Measurements from ENCODE around the gene C6orf47. TPM values are rescaled to one million over a fixed set of nuclear protein-coding genes. Genes with fewer than 3 reads are reported as not detected.

Gene C6orf47
- total RNA-seq, 3 donors from 2014 or later (not counting 1 experiment from before 2014, with no cell fraction given) = 25.9 to 29.9 (median 27.4) TPM

DNA sequence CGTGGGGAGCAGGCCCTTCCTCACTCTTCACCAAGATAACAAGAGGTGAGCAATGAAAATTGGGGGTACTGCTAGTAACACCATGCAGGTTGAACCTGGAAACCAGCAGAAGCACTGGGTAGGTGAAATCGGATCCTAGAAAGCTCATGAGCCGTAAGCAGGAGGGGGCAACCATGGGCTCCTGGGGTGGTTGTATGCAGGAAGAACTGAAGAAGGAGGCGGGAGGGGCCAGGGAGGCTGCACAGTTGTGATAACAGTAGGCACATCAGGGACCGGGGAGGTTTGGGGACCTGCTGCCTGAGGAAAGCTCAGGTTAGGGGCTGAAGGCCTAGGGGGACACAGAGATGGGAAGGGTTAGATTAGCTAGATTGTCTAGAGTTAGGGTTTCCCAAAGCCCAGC lies 25.9 kb upstream of the C6orf47 start:
- ATAC-seq (no peak), DNase-seq (no peak)
- intact Hi-C loops (cut with micrococcal nuclease) = no loop called here
- Histone ChIP-seq H3K36me3 (ENCODE audit: control insufficient read depth, insufficient read depth, low read length) (peaks cover 46% of the 10 kb centered on the region), H3K9me3 (ENCODE audit: control insufficient read depth, insufficient read depth, low read length) (no peaks in the 10 kb centered on the region), H3K4me3 (ENCODE audit: low read length) (no peak overlapping the region), H3K4me1 (ENCODE audit: control insufficient read depth, insufficient read depth, low read length) (peaks cover 14% of the 10 kb centered on the region), H3K27me3 (ENCODE audit: control insufficient read depth, insufficient read depth, low read length) (no peaks in the 10 kb centered on the region), H3K27ac (ENCODE audit: low read length) (no peak overlapping the region)
- no peak overlapping the region for H3K4me3 Mint-ChIP-seq
- peaks cover 3 to 10% of the 10 kb centered on the region in 2 donors for H3K4me1 Mint-ChIP-seq
- no peaks in the 10 kb centered on the region for H3K9me3 Mint-ChIP-seq
- no peaks in the 10 kb centered on the region for H3K27me3 Mint-ChIP-seq (ENCODE audit: low read depth in 2 of 2)
- TF ChIP-seq, protein P1, sequence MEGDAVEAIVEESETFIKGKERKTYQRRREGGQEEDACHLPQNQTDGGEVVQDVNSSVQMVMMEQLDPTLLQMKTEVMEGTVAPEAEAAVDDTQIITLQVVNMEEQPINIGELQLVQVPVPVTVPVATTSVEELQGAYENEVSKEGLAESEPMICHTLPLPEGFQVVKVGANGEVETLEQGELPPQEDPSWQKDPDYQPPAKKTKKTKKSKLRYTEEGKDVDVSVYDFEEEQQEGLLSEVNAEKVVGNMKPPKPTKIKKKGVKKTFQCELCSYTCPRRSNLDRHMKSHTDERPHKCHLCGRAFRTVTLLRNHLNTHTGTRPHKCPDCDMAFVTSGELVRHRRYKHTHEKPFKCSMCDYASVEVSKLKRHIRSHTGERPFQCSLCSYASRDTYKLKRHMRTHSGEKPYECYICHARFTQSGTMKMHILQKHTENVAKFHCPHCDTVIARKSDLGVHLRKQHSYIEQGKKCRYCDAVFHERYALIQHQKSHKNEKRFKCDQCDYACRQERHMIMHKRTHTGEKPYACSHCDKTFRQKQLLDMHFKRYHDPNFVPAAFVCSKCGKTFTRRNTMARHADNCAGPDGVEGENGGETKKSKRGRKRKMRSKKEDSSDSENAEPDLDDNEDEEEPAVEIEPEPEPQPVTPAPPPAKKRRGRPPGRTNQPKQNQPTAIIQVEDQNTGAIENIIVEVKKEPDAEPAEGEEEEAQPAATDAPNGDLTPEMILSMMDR (IDR thresholded peaks at IDR 0.05) = no peak
- WGBS (ENCODE audit: insufficient coverage) = 92% methylated on average over 5 of the region's 5 CpGs
- H3K27ac Mint-ChIP-seq = peak overlapping the region in 1 of 2 donors; percentile 26
- no peaks in the 10 kb centered on the region for H3K36me3 Mint-ChIP-seq

DNA sequence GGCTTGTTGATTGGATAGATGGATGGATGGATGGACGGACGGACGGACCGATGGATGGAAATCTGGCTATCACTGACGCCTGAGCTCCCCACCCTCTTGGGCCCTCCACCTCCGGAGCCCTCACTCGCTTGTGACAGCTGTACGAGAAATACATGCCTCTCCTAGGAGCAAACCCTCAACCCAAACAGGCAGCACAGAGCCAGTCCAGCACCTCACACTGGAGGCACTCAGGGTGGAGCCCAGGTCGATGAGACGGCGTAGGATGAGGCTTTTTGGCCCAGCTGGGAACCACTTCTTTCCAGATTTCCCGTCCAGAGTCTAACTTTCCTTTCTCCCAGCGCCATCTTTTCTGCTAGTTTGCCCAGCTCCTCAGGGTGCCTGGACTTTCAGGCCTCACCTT lies 23.0 kb upstream of the C6orf47 start:
- peaks cover 18% of the 10 kb centered on the region for H3K36me3 ChIP-seq (ENCODE audit: control insufficient read depth, insufficient read depth, low read length)
- Mint-ChIP-seq H3K4me1 (peaks cover 19 to 22% of the 10 kb centered on the region in 2 donors), H3K27ac (peak overlapping the region in 1 of 2 donors; percentile 52), H3K27me3 (ENCODE audit: low read depth in 2 of 2) (no peaks in the 10 kb centered on the region), H3K4me3 (no peak overlapping the region), H3K9me3 (no peaks in the 10 kb centered on the region), H3K36me3 (no peaks in the 10 kb centered on the region)
- no peaks in the 10 kb centered on the region for H3K9me3 ChIP-seq (ENCODE audit: control insufficient read depth, insufficient read depth, low read length)
- TF ChIP-seq, protein P1 (IDR thresholded peaks at IDR 0.05) = no peak
- intact Hi-C loops (cut with micrococcal nuclease) = loop anchor here (5.0 kb wide), 1 partner anchor 54 kb away; the partner anchor contains the start of gene CLIC1
- DNase-seq = no peak
- no peak overlapping the region for H3K4me3 ChIP-seq (ENCODE audit: low read length)
- WGBS (ENCODE audit: insufficient coverage) = 96% methylated on average over 13 of the region's 13 CpGs
- no peak for ATAC-seq
- no peaks in the 10 kb centered on the region for H3K27me3 ChIP-seq (ENCODE audit: control insufficient read depth, insufficient read depth, low read length)
- peaks cover 30% of the 10 kb centered on the region for H3K4me1 ChIP-seq (ENCODE audit: control insufficient read depth, insufficient read depth, low read length)
- H3K27ac ChIP-seq (ENCODE audit: low read length) = no peak overlapping the region

DNA sequence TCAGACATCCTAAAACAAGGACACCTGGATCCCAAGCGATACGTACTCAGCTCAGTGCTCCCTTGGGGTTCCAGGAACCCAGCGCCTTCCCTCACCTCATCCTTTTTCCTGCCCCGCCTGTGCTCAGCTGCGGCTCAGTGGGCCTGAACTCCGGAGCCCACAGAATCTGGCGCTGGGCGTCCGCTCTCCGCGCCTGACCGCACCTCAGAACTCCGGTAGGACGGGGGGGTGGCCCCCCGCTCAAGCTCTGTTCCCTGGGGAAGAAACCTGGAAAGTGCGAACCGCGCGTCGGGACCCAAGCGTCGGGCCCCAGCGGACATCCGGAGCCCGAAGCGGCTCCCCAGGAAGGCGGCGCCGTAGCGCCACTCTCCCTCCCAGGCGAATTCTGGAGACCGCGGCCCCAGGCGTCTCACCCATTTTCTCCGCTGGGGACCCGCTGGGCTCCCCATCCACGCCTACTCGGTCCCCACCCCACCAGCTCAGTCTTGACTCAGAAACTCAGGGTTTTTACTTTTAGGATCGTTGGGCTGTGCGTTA lies 20.6 kb upstream of the C6orf47 start:
- H3K4me1 ChIP-seq (ENCODE audit: control insufficient read depth, insufficient read depth, low read length) = peaks cover 30% of the 10 kb centered on the region
- H3K4me3 ChIP-seq (ENCODE audit: low read length) = peak overlapping the region; percentile 56
- no peaks in the 10 kb centered on the region for H3K36me3 Mint-ChIP-seq
- H3K27me3 Mint-ChIP-seq (ENCODE audit: low read depth in 2 of 2) = peaks cover 0 to 3% of the 10 kb centered on the region in 2 donors
- peak overlapping the region; percentile 78 to 79 for H3K27ac Mint-ChIP-seq
- no peaks in the 10 kb centered on the region for H3K9me3 Mint-ChIP-seq
- H3K27ac ChIP-seq (ENCODE audit: low read length) = peak overlapping the region; percentile 14
- TF ChIP-seq, protein P1 (IDR thresholded peaks at IDR 0.05) = peak; percentile 14
- H3K4me1 Mint-ChIP-seq = peaks cover 19 to 23% of the 10 kb centered on the region in 2 donors
- no peaks in the 10 kb centered on the region for H3K36me3 ChIP-seq (ENCODE audit: control insufficient read depth, insufficient read depth, low read length)
- intact Hi-C loops (cut with micrococcal nuclease) = loop anchor here (5.0 kb wide), 1 partner anchor 56 kb away; the partner anchor contains the start of gene CLIC1
- 1% methylated on average over 40 of the region's 40 CpGs for WGBS (ENCODE audit: insufficient coverage)
- H3K9me3 ChIP-seq (ENCODE audit: control insufficient read depth, insufficient read depth, low read length) = no peaks in the 10 kb centered on the region
- DNase-seq (peak in 1 of 2 donors; percentile 68), ATAC-seq (peak; percentile 41 to 59 (median 44))
- H3K4me3 Mint-ChIP-seq = peak overlapping the region; percentile 93
- no peaks in the 10 kb centered on the region for H3K27me3 ChIP-seq (ENCODE audit: control insufficient read depth, insufficient read depth, low read length)
